ENCODE measurements around the gene UNC93B1. TPM values are rescaled to one million over a fixed set of nuclear protein-coding genes. Genes with fewer than 3 reads are reported as not detected.

The UNC93B1 gene, protein sequence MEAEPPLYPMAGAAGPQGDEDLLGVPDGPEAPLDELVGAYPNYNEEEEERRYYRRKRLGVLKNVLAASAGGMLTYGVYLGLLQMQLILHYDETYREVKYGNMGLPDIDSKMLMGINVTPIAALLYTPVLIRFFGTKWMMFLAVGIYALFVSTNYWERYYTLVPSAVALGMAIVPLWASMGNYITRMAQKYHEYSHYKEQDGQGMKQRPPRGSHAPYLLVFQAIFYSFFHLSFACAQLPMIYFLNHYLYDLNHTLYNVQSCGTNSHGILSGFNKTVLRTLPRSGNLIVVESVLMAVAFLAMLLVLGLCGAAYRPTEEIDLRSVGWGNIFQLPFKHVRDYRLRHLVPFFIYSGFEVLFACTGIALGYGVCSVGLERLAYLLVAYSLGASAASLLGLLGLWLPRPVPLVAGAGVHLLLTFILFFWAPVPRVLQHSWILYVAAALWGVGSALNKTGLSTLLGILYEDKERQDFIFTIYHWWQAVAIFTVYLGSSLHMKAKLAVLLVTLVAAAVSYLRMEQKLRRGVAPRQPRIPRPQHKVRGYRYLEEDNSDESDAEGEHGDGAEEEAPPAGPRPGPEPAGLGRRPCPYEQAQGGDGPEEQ
- 100 to 1,000 TPM in 3 of 6 donors, 10 to 100 TPM in 3; 93.5 to 149 (median 103) TPM for polyA plus RNA-seq (ENCODE audit: low read depth in 6 of 6)

DNA sequence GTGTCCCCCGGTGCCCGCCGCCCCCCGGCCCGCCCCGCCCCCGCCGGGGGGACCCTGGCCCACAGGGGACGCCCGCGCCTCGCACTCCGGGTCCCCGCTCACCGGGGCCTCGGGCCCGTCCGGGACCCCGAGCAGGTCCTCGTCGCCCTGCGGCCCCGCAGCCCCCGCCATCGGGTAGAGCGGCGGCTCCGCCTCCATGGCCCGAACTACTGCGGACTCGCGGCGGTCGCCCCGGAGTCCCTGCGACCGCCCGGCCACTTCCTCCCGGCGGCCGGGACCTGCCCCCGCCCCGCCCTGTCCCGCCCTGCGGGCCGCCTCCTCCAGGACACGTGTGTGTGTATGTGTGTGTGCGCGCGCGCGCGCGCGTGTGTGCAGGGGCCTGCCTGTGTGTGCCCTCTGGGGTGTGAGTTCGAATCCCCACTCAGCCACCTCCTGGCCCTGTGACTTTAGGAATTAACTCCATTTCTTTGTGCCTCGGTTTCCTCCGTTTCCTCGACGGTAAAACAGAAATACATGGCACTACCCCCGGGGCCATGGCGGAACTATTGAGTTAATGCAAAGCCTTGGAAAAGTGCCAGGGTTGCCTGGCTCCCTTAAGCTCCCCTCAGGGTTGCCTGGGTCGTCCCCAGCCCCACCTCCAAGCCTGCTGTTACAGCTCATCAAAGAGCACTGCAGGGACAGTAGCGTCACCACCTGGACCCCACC lies at the start of gene UNC93B1:
UNC93B1 (minus strand) TSS at position 252 of the 705 bp plus-strand sequence; CDS start at position 198, 54 bp downstream.
- peak; percentile 62 to 64 for ATAC-seq (ENCODE audit: low read depth in 2 of 2)
- H3K4me3 Mint-ChIP-seq = peak within 1 kb of the TSS; percentile 91 to 99 (median 95)
- peaks cover 46 to 67% (median 66%) of the 10 kb centered on the region in 3 donors for H3K4me1 Mint-ChIP-seq
- no peaks in the 10 kb centered on the region for H3K36me3 Mint-ChIP-seq
- H3K27me3 Mint-ChIP-seq = no peaks in the 10 kb centered on the region
- peak; percentile 74 for DNase-seq
- no peaks in the 10 kb centered on the region for H3K9me3 Mint-ChIP-seq
- peak within 1 kb of the TSS; percentile 14 to 99 (median 98) for H3K27ac Mint-ChIP-seq

DNA sequence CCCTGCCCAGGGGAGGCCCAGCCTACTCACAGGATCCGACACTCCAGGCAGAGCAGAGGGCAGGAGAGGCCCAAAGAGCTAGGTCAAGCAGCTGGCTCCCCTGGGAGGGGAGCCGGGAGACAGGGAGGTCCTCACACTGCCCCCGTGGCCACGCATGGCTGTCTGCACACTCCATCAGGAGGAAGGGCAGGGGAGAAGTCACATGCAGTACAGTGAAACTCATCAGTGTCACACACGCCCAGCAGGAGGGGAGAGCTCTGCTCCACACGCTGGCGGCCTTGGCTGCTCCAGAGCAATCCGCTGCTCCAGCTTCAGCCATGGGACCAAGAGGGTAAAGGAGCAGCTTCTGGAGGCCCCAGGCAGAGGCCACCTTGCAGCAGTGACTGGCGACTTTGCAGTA lies 49.2 kb upstream of the UNC93B1 start:
- Mint-ChIP-seq H3K4me1 (no peaks in the 10 kb centered on the region), H3K9me3 (no peaks in the 10 kb centered on the region), H3K27me3 (no peaks in the 10 kb centered on the region), H3K4me3 (no peak overlapping the region), H3K27ac (peak overlapping the region in 3 of 6 donors; percentile 8 to 68 (median 22)), H3K36me3 (peaks cover 0 to 7% of the 10 kb centered on the region in 2 donors)
- ATAC-seq (ENCODE audit: low read depth in 2 of 2) (no peak), DNase-seq (no peak)

DNA sequence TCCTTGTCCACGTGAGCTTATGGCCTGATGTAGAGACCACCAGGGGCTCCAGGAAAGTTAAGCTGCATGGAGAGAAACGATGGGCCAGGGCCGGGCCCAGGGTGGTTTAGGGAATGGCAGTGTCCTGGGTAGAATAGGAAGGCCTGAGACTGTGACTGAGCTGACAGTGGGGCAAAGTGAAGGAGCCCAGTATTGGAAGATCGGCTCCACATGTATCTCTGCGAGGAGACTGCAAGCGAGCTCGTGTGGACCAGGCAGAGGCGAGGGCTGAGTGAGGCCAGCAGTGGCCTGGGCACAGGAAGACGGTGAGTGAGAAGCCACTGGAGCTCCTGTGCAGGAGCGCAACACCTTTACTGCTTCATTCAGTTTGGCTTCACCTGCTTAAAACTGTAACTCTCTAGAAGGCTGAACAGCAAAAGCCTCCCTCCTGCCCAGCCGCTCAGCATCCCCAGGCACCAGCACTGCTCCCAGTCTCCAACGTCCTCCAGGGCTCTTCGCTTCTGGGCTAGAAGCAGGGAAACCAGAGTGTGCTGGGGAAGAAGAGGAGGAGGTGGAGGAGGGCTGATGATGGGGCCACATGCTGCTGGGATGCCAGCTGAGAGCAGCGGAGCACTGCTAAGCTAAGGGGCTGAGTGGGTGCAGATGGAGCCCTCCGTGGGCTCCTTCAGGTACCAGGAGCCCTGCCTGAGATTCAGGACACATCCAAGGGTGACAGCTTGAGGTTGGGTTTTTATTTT lies 48.4 kb upstream of the UNC93B1 start:
- Mint-ChIP-seq H3K4me1 (no peaks in the 10 kb centered on the region), H3K4me3 (peak overlapping the region in 1 of 8 donors; percentile 41), H3K27me3 (no peaks in the 10 kb centered on the region), H3K9me3 (no peaks in the 10 kb centered on the region), H3K27ac (peak overlapping the region in 5 of 6 donors; percentile 7 to 67 (median 42)), H3K36me3 (peaks cover 0 to 7% of the 10 kb centered on the region in 2 donors)
- DNase-seq = no peak
- ATAC-seq (ENCODE audit: low read depth in 2 of 2) = no peak

DNA sequence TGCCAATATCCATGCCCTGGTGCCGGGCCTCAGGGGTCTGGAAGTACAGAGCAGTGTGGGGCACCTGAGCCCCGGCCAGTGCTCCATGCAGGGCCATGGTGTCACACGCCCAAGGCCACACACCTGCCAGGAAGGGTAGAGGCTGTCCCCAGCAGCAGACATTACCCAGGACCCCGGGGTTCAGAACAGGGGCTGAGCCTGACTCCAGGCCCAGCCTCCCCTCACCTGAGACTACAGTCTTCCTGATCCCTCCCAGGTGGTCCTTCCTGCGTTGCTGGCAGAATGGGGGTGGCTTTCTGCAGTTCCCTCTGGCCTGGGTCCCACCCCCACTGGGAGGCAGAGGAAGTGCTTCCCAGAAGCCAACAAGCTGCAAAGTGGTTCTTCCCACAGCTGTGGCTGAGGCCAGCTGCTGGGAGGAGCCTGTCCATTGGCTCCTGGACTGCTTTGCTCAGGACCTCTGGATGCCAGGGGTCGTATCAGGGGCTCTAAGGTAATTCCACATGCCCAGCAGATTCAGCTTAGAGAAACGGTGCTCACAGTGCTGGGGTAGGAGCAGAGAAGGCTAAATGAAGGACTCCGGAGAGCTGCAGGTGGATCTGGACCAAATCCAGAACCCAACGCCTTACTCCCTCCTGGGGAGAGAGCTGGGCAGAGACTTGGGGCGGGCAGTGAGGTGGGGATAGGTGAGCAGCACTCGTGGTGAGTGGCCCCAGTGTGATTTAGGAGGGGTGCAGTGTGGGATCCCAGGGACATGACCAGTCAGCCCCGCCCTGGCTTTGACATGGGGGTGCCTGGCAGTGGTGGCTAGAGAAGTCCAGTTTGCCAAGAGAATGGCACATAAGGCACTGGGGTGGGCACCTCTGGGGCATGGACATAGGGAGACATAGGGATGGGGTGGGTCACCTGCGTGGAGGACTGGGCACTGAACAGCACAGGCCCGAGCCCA lies 47.6 kb upstream of the UNC93B1 start:
- Mint-ChIP-seq H3K27me3 (no peaks in the 10 kb centered on the region), H3K4me1 (no peaks in the 10 kb centered on the region), H3K4me3 (peak overlapping the region in 1 of 8 donors; percentile 41), H3K36me3 (peaks cover 0 to 7% of the 10 kb centered on the region in 2 donors), H3K27ac (peak overlapping the region in 3 of 6 donors; percentile 7 to 67 (median 9)), H3K9me3 (no peaks in the 10 kb centered on the region)
- DNase-seq (no peak), ATAC-seq (ENCODE audit: low read depth in 2 of 2) (no peak)

DNA sequence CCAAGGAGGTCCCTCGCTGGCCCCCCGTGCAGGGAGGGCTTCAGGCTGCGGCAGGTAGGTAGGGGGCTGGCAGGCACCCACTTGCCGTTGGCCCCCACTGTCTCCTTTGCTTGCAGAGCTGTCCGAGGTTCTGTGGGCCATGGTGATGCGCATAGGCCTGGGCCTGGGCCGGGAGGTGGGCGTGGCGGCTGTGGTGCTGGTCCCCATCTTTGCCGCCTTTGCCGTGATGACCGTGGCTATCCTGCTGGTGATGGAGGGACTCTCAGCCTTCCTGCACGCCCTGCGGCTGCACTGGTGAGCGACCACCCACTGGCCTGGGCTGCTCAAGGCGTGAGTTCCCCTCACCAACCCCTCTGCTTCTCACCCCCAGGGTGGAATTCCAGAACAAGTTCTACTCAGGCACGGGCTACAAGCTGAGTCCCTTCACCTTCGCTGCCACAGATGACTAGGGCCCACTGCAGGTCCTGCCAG lies 46.5 kb upstream of the UNC93B1 start:
- Mint-ChIP-seq H3K27me3 (no peaks in the 10 kb centered on the region), H3K36me3 (peaks cover 0 to 7% of the 10 kb centered on the region in 2 donors), H3K4me3 (no peak overlapping the region), H3K4me1 (no peaks in the 10 kb centered on the region), H3K9me3 (no peaks in the 10 kb centered on the region), H3K27ac (no peak overlapping the region)
- no peak for ATAC-seq (ENCODE audit: low read depth in 2 of 2)
- DNase-seq = no peak

DNA sequence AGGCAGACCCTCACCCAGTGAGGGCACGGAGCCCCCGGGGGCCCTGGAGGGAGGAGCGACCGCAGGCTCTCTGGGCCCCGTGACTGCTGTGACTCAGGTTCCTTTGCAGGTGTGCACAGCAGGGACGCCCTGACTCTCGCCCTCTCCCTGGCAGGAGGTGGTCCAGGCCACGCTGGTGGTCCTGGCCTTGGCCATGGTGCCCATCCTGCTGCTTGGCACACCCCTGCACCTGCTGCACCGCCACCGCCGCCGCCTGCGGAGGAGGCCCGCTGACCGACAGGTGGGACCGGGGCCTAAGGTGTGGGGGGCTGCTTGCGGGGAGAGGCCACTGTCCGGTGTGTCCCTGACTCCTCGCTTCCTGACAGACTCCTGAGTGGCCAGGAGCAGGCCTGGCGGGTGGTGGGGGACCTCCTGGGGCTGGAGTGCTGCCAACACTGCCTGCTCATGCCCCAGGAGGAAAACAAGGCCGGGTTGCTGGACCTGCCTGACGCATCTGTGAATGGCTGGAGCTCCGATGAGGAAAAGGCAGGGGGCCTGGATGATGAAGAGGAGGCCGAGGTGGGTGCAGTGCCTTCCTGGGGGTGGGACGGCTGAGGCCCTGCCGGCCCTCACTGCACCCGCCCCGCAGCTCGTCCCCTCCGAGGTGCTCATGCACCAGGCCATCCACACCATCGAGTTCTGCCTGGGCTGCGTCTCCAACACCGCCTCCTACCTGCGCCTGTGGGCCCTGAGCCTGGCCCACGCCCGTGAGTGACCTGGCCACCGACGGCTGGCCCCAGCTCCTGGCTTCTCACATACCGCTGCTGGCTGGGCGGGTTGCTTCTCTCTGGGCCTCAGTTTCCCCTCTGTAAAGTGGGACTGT lies 45.8 kb upstream of the UNC93B1 start:
- H3K27ac Mint-ChIP-seq = no peak overlapping the region
- no peaks in the 10 kb centered on the region for H3K9me3 Mint-ChIP-seq
- DNase-seq (no peak), ATAC-seq (ENCODE audit: low read depth in 2 of 2) (no peak)
- no peaks in the 10 kb centered on the region for H3K4me1 Mint-ChIP-seq
- no peak overlapping the region for H3K4me3 Mint-ChIP-seq
- peaks cover 0 to 7% of the 10 kb centered on the region in 2 donors for H3K36me3 Mint-ChIP-seq
- no peaks in the 10 kb centered on the region for H3K27me3 Mint-ChIP-seq

DNA sequence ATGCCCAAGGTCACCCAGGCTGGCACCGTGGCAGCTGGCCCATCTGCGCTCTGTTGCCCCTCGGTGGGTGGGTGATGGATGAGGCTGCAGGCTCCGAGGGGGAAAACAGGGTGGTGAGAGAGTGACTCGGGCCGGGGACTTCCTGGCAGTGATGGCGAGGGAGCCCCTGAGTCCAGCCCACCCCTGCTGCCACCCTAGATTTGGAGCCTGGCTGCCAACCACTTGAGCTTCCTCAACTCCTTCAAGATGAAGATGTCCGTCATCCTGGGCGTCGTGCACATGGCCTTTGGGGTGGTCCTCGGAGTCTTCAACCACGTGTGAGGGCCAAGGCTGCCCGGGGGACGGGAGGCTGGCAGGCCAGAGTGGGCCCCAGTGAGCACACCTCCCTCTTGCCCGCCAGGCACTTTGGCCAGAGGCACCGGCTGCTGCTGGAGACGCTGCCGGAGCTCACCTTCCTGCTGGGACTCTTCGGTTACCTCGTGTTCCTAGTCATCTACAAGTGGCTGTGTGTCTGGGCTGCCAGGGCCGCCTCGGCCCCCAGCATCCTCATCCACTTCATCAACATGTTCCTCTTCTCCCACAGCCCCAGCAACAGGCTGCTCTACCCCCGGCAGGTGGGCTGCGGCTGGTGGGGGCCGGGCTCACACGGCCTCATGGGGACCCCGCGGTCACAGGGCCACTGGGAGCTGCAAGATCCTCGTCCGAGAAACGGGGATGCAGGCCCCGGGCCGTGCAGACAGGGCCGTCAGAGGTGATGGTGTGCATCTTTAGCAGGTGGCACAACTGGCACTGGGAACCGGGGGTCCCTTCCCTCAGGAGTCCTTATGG lies 45.0 kb upstream of the UNC93B1 start:
- H3K4me1 Mint-ChIP-seq = no peaks in the 10 kb centered on the region
- ATAC-seq (ENCODE audit: low read depth in 2 of 2) (no peak), DNase-seq (no peak)
- H3K27me3 Mint-ChIP-seq = no peaks in the 10 kb centered on the region
- peaks cover 0 to 7% of the 10 kb centered on the region in 2 donors for H3K36me3 Mint-ChIP-seq
- H3K9me3 Mint-ChIP-seq = no peaks in the 10 kb centered on the region
- H3K4me3 Mint-ChIP-seq = peak overlapping the region in 1 of 8 donors; percentile 16
- H3K27ac Mint-ChIP-seq = no peak overlapping the region

DNA sequence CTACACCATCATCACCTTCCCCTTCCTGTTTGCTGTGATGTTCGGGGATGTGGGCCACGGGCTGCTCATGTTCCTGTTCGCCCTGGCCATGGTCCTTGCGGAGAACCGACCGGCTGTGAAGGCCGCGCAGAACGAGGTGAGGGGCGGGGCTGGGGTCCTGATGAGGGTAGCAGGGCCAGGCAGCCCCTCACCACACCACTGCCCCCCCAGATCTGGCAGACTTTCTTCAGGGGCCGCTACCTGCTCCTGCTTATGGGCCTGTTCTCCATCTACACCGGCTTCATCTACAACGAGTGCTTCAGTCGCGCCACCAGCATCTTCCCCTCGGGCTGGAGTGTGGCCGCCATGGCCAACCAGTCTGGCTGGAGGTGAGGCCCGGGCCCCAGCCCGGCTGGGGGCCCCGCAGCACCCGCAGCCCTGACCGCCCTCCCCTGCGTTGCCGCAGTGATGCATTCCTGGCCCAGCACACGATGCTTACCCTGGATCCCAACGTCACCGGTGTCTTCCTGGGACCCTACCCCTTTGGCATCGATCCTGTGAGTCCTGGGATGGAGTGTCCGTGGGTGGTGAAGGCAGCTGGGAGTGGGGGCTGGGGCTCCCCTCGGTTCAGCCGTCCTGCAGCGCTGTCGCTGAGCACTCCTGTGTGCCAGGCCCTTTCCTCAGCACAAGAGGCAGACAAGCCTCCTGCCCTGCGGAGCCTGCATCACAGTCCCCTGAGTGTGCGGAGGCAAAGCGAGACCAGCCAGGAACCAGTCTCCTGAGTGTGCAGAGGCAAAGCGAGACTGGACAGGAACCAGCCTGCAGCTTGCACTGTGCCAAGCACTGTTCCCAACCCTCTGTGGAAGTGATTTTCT lies 43.8 kb upstream of the UNC93B1 start:
- no peak for ATAC-seq (ENCODE audit: low read depth in 2 of 2)
- no peaks in the 10 kb centered on the region for H3K27me3 Mint-ChIP-seq
- H3K4me1 Mint-ChIP-seq = no peaks in the 10 kb centered on the region
- no peak overlapping the region for H3K27ac Mint-ChIP-seq
- DNase-seq = no peak
- H3K4me3 Mint-ChIP-seq = no peak overlapping the region
- no peaks in the 10 kb centered on the region for H3K9me3 Mint-ChIP-seq
- peaks cover 0 to 7% of the 10 kb centered on the region in 2 donors for H3K36me3 Mint-ChIP-seq

DNA sequence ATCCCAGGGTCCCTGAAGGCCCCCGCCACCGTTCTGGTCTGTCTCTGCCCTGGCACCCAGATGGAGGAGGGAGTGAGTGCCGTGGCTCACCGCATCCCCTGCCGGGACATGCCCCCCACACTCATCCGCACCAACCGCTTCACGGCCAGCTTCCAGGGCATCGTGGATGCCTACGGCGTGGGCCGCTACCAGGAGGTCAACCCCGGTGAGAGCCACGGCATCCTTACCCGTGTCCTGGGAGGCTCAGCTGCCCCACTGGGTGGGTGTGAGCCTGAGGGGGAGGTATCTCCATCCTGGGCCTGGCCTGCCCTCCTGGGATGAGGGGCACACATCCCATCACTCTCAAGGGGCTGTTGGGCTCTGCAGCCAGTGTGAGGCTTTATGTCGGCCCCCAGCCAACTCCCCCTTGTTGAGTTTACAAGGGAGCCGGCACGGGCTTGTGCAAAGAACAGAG lies 41.0 kb upstream of the UNC93B1 start:
- Mint-ChIP-seq H3K36me3 (no peaks in the 10 kb centered on the region), H3K27ac (no peak overlapping the region), H3K9me3 (no peaks in the 10 kb centered on the region), H3K4me1 (peaks cover 12 to 16% (median 14%) of the 10 kb centered on the region in 3 donors), H3K4me3 (peak overlapping the region in 2 of 8 donors; percentile 20 to 47), H3K27me3 (no peaks in the 10 kb centered on the region)
- DNase-seq (no peak), ATAC-seq (ENCODE audit: low read depth in 2 of 2) (no peak)

DNA sequence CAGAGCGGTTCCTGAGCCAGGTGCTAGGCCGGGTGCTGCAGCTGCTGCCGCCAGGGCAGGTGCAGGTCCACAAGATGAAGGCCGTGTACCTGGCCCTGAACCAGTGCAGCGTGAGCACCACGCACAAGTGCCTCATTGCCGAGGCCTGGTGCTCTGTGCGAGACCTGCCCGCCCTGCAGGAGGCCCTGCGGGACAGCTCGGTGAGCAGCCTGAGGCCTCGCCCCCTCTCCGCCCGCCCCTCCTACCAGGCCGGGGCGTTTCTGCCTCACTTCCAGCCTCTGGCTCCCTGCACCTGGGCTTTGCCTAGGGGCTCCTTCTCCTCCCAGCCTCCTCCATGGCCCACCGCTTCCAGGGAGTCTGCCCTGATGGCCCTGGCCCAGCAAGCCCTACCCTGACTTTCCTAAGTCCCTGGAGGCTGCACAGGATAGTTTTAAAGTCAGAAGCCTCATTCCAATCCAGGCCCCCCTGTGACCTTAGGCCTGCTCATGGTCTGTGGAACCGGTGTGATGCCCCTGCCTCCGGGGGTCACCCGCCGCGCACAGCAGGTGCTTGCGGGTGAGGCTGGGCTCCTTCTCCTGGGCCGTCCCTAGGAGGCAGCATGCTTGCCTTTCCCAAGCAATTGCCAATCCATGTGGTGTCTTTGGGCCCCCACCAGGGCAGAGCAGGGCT lies 40.4 kb upstream of the UNC93B1 start:
- ATAC-seq (ENCODE audit: low read depth in 2 of 2) (no peak), DNase-seq (no peak)
- H3K4me3 Mint-ChIP-seq = no peak overlapping the region
- peaks cover 17 to 22% (median 19%) of the 10 kb centered on the region in 3 donors for H3K4me1 Mint-ChIP-seq
- H3K27ac Mint-ChIP-seq = peak overlapping the region in 1 of 6 donors; percentile 26
- H3K36me3 Mint-ChIP-seq = no peaks in the 10 kb centered on the region
- no peaks in the 10 kb centered on the region for H3K9me3 Mint-ChIP-seq
- H3K27me3 Mint-ChIP-seq = no peaks in the 10 kb centered on the region
